Mononuclear cell (primary cell): ENCODE results near the gene DTNBP1. TPM values are rescaled to one million over a fixed set of nuclear protein-coding genes. Genes with fewer than 3 reads are reported as not detected.

Experiments
- H3K27me3 ChIP-seq: 2 replicates; pipeline ENCODE4 v1.6.0; 2011; ENCODE audit warnings: low read length, control low read depth; ENCODE audit not compliant: insufficient read depth
- H3K4me1 ChIP-seq: 2 replicates; pipeline ENCODE4 v1.5.1; 2011; ENCODE audit warnings: mild to moderate bottlenecking, low read length, control low read depth; ENCODE audit not compliant: insufficient read depth
- H3K4me3 ChIP-seq: 2 replicates; pipeline ENCODE4 v1.5.1; 2011; ENCODE audit warnings: mild to moderate bottlenecking, low read length, moderate library complexity
- H3K9me3 ChIP-seq: 2 replicates; pipeline ENCODE4 v1.5.1; 2011; ENCODE audit warnings: low read depth, mild to moderate bottlenecking, control low read depth, low read length
- total RNA-seq: library from RNA; depleted of rRNA; stranded (reverse); fragments of >200 nt; gene quantifications from one replicate; pipeline ENCODE4 v1.2.3, GENCODE V29; 2012

DTNBP1 gene
- total RNA-seq, 1 donor: 7.7 TPM

DNA sequence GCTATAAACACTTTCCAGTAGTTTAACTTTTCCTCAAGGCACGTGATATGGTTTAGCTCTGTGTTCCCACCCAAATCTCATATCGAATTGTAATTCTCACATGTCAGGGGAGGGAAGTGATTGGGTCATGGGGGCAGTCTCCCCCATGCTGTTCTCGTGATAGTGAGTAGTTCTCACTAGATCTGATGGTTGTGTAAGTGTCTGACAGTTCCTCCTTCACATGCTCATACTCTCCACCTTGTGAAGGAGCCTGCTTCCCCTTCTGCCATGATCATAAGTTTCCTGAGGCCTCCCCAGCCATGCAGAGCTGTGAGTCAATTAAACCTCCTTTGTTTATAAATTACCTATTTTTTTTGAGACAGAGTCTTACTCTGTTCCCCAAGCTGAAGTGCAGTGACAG is 127.9 kb downstream of the DTNBP1 start:
- Histone ChIP-seq H3K27me3 (no peaks in the 10 kb centered on the region), H3K9me3 (no peaks in the 10 kb centered on the region)

DNA sequence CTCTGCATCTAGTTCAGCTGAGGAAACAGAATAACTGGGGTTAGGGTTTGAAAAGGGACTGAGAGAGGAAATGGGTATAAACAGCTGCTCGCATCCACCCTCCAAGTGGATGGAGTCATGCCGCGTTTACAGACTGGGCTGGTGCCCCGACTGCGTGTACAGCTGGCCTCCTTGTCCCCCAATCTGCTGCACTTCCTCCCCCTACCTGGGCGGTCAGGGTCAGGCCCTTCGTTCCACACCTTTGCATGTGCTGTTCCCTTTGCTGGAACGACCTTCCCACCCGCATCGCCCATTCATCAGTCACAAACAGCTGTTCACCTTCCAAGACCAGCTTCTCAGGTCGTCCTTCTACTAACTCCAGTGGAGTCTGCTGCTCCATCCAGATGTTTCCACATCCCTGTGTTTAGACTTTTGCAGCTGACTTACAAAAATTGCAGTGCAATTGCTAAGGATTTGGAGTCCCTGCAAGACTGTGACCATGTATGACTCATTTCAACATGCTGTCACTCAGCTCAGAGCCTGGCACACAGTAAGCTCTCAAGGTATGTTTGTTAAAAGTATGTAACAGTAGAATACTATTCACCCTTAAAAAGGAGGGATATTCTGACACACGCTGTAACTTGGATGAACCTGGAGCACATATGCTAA is 129.3 kb downstream of the DTNBP1 start:
- Histone ChIP-seq H3K4me1 (peaks cover 20% of the 10 kb centered on the region), H3K27me3 (no peaks in the 10 kb centered on the region), H3K9me3 (no peaks in the 10 kb centered on the region), H3K4me3 (no peak overlapping the region)

More for the DNA sequence above, 127.9 kb downstream of the DTNBP1 start:
- Histone ChIP-seq H3K4me3 (no peak overlapping the region), H3K4me1 (peaks cover 28% of the 10 kb centered on the region)

DNA sequence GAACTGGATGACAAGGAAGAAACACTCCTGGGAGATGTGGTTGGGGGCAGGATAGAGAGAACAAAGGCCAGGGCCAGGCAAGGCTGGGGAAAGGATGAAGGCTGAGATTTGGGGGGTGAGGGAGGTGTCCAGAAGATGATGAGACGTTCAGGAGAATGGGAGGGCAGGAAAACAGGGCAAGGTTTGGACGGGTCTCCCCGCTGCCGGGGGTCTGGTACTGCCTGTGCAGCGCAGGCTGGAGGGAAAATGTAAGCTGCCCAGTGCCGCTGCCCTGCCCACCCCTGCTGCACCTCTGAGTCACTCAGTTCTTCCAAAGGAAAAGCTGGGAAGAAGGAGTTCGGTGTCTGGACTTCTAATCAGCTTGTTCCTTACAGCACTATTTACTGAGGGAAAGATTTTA is 130.9 kb downstream of the DTNBP1 start:
- Histone ChIP-seq H3K27me3 (no peaks in the 10 kb centered on the region), H3K4me1 (peaks cover 20% of the 10 kb centered on the region), H3K4me3 (no peak overlapping the region), H3K9me3 (no peaks in the 10 kb centered on the region)

DNA sequence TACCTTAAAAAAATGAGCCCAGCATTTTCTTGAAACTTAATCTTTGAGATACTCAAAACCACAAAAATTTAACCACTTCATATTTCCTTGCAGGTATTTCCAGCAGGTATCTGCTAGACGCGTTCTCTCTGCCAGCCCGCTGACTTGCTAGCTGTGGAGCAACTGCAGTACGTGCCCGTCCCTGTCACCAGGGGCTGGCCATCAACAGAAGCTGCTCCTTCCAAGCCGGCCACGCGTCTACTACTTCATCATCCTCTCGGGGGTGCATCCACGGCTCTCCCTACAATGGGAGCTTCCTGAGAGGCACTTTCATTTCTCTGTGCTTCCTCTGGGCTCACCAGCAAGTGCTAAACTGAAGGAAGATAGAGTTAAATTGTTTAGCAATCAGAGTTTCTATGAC is 132.4 kb downstream of the DTNBP1 start:
- Histone ChIP-seq H3K9me3 (no peaks in the 10 kb centered on the region), H3K4me1 (peaks cover 8% of the 10 kb centered on the region), H3K4me3 (no peak overlapping the region), H3K27me3 (no peaks in the 10 kb centered on the region)

DNA sequence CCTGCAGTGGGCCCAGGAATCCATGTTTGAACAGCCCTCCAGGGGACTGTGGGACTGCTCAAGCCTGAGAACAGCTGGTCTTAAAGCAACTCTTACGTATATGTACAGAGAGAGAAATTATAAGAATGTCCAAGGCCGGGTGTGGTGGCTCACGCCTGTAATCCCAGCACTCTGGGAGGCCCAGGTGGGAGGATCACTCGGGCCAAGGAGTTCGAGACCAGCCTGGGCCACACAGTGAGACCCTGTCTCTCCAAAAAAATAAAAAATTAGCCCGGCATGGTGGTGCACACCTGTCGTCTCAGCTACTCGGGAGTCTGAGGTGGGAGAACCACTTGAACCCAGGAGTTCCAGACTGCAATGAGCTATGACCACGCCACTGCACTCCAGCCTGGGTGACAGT is 134.0 kb downstream of the DTNBP1 start:
- no peaks in the 10 kb centered on the region for H3K27me3 ChIP-seq
- H3K9me3 ChIP-seq: no peaks in the 10 kb centered on the region
- H3K4me1 ChIP-seq: no peaks in the 10 kb centered on the region
- H3K4me3 ChIP-seq: no peak overlapping the region

DNA sequence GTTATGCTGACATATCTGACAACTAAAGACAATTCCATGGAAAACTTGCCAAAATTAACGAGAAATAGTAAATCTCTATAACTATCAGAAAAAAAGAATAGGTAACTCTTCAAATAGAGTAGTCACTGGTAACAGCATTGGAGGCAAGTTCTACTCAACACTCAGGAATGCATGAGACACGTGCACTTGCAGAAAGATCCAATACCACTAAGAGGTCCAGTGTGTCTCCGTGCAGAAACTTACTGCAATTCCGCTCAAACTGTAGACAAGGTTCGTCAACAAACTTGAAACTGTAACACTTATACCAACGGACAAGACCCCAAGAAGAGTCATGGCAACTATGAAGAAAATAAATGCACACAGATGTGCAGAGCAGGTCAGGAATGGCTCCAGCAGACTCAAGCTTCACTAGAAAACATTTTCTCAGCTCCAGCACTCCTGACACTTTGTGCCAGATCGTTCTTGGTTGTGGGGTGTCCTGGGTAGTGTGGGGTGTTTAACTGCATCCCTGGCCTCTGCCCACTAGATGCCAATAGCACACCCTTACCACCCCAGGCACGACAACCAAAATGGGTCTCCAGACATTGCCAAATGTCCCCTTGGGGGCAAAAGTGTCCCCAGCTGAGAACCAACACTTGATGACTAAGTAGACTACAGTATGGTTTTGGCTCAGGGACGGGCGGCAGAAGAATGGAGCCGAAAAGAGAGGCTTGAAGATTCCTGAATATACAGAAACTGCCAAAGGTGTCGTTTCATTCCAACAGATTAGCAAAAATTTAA is 134.8 kb downstream of the DTNBP1 start:
- Histone ChIP-seq H3K4me3 (no peak overlapping the region), H3K9me3 (no peaks in the 10 kb centered on the region), H3K27me3 (no peaks in the 10 kb centered on the region), H3K4me1 (no peaks in the 10 kb centered on the region)

DNA sequence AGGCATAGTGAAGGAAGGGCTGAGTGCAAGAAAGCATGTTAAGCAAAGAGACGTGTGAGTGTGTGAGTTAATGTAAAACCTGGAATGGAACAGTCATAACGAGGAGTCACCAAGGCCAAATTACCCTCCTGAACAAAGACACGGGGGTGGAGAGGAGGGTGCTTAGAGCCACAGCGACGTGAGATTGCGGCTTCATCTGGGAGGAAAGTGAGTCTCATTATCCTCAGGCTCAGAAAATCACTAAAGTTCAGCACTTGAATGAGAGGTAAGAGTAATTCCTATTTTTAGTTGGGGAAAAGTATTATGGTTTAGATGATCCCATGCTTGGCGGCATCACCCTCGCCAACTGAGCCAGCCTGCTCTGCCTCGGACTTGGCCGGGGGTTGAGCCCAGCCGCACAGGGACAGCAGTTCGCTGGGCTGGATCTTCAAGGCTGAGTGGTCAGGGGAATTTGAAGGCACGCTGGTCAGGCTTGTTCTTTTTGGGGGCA is 136.6 kb downstream of the DTNBP1 start:
- peaks cover 5% of the 10 kb centered on the region for H3K4me1 ChIP-seq
- no peak overlapping the region for H3K4me3 ChIP-seq
- H3K9me3 ChIP-seq: no peaks in the 10 kb centered on the region
- H3K27me3 ChIP-seq: no peaks in the 10 kb centered on the region

DNA sequence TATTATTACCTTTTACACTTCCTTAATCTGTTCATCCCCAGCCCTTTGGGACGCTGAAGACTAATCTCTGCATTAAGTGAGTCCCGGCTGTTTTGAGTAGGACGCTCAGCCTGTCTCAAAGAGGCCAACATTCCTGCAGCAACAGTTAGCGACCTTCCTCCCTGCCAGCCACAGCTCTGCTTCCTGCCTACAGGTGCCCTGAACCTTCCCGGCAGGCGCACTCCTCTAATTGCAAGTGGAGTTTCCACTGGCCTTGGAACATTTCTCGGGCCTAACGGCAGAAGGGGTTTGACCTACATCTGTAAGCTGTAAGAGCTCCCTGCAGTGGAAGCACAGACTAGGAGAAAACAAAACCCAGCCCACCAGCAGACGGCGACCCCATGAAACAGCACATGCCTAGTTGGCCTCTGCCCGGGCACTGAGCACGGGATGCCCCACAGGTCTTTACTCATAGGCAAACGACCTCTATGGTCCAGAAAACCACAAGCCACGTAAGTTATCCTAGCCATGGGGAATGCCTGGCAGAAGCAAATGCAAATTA is 137.9 kb downstream of the DTNBP1 start:
- no peaks in the 10 kb centered on the region for H3K27me3 ChIP-seq
- no peaks in the 10 kb centered on the region for H3K9me3 ChIP-seq
- H3K4me3 ChIP-seq: no peak overlapping the region
- peaks cover 5% of the 10 kb centered on the region for H3K4me1 ChIP-seq

DNA sequence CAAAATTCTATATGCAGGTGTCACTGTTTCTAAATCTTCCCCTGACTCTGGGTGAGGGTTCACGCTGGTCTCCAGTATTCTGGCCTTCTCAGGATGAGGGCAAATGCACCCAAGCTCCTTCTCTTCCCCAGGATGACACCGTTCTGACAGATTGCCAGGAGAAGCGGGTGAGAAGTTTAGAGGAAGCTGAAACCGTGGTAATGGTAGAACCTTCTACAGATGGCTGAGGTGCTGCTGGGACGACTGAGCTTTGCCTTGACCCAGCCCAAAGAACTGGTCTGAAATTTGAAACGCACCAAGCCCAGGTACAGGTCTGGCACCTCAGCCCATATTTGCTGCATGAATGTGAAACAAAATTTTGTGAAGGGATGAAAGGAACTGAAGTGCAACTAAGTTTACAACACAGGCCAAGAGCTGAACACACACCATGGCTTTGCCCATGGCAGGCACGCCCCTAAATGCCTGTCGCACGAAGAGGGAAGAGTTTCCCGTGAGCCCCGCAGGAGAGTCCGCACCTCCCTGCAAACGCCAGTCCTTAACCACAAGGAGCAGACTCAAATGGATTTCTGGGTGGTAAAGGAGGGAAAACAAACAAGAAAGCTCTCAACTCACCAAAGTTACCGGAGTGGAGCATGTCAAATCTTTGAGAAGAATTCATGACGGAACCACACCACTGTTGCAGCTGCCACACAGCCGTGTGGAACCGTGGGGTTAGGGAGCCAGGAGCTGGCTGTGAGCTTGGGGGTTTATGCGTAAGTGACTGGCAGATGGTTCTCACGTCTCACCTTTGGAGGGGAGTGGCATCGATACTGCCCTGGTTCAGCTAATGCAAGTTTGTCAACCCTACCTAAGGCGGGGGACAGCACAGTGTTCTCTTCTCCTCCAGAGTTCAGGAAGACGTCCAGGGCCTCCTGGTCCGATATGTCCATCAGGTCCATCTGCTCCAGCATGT is 138.9 kb downstream of the DTNBP1 start:
- H3K4me3 ChIP-seq: no peak overlapping the region
- H3K4me1 ChIP-seq: peaks cover 5% of the 10 kb centered on the region
- no peaks in the 10 kb centered on the region for H3K9me3 ChIP-seq
- H3K27me3 ChIP-seq: no peaks in the 10 kb centered on the region

DNA sequence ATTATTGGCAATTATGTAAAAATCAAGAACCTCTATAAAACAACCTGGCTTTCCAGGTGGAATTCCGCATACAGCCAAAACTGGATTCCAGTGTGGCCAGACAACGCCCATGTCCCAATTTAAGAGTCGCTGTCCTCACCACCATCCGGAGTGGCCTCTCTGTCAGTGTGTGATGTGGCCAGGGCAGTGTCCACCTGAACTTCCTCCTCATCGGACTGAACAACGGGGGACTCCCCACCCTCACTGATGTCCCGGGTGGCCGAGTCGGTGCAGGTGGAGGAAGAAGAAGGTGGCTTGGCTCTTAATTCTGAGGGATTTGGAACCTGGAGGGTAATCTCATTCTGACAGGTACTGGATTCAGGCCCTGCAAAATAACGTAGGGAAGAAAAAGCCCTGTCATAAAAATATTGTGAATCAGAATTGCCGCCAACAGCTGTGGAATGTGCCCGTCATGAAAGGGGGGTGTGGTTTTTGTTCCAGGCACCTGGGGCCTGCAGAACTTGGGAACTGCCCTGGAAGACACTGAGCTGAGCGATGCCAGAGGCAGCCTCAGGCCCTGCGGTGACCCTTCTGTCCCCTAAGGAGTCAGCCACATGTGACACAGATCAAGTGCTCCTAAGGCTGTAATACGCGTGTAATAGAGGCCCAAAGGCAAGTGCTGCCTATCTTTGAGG is 139.8 kb downstream of the DTNBP1 start:
- no peak overlapping the region for H3K4me3 ChIP-seq
- H3K4me1 ChIP-seq: peaks cover 5% of the 10 kb centered on the region
- H3K27me3 ChIP-seq: no peaks in the 10 kb centered on the region
- H3K9me3 ChIP-seq: no peaks in the 10 kb centered on the region

DNA sequence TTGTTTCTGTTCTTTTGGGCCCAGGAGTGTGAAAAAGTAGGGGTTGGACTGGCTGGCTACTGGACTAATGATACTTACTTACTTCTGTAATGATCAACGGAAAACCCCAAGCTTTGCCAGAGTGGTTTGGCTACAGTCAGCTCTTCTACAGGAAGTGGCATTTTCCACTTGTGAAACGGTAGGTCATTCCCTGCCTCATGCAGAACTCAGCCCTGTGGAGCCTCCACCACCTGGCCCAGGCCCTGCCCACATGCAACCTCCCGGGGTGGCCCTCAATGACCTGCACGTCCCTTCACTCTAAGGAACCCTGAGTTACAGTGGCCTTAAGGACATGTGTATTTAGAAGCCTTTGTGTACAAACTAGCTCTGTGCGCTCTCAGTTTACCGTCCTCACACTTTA is 140.4 kb downstream of the DTNBP1 start:
- H3K4me1 ChIP-seq: peaks cover 5% of the 10 kb centered on the region
- no peak overlapping the region for H3K4me3 ChIP-seq
- H3K27me3 ChIP-seq: no peaks in the 10 kb centered on the region
- H3K9me3 ChIP-seq: no peaks in the 10 kb centered on the region

DNA sequence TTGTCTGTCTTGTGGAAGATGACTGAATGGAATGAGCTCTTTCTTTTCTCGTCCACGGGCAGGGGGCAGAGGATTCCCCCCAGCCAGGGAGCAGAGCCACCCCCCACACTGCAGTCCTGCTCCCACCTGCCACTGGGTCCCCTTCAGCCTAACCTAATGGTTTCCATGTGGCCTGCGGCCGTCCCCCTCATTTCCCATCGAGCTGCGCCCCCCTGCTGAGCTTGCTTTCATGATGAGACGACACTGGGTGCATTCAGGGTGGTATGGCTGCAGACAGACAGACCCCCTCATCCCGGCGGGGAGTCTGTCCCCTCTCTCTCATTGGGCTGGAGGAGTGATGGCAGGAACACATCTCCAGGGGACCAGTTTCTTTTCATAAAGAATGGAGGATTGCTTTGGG is 140.8 kb downstream of the DTNBP1 start:
- H3K4me3 ChIP-seq: no peak overlapping the region
- peaks cover 5% of the 10 kb centered on the region for H3K4me1 ChIP-seq
- no peaks in the 10 kb centered on the region for H3K9me3 ChIP-seq
- H3K27me3 ChIP-seq: no peaks in the 10 kb centered on the region

DNA sequence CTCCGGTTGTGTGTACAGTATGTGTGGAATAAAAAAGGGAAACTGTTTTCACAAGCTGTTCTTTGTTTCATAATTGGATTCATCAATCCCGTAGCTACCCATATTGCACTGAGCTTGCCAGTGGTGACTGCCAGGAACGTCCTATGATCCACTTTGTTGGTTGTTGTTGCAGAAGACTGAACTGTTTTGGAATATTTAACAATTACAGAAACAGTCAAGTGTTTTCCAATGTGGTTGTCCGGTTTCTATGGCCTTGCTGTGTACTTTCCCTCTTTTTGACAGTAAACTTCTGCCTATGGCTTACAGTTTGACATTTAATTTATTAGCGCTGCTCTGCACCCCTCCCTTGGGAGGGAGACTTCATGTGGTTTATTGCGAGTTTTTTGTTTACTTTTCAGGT is 141.2 kb downstream of the DTNBP1 start:
- Histone ChIP-seq H3K9me3 (no peaks in the 10 kb centered on the region), H3K4me1 (peaks cover 5% of the 10 kb centered on the region), H3K27me3 (no peaks in the 10 kb centered on the region), H3K4me3 (no peak overlapping the region)

DNA sequence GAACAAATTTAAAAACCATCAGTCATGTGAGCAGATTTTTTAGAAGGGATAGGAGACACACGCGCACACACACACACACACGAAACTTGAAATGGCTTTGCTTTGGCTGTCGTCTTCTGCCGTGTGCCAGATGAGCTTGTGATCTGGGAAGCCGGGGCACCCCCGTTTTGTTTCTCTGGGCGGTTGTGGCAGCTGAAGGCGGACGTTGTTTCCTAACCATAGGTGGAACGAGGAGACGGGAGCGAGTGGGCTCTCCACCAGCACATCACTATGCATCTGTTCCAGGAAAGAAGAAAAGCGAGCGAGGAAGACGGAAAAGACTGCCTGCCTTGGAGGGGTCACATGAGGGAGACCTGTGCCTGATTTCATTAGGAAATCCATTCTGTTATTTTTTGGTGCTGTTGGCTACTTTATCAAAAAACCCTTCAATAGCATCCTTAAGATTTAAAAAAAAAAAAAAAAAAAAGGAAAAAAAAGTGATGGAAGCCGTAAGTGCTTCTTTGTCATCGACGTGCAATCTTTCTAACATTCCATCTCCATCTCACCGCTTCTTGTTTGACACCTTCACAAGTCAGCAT is 142.1 kb downstream of the DTNBP1 start:
- H3K4me3 ChIP-seq: no peak overlapping the region
- no peaks in the 10 kb centered on the region for H3K9me3 ChIP-seq
- H3K4me1 ChIP-seq: peaks cover 5% of the 10 kb centered on the region
- no peaks in the 10 kb centered on the region for H3K27me3 ChIP-seq
